PC-3 (cell line): ENCODE results near the gene PRDX5.

Experiments used
- EZH2 ChIP-seq: fragments of 300-600 bp; sonication (generic); IDR thresholded peaks from one replicate; pipeline ENCODE4 v1.6.1; 2017; ENCODE audit warnings: antibody characterized with exemption, mild to moderate bottlenecking, low read length; ENCODE audit not compliant: unreplicated experiment
- TF ChIP-seq, protein P1 (sequence below): fragments of 300-600 bp; sonication (generic); conservative IDR thresholded peaks from 2 replicates; pipeline ENCODE4 v1.5.1; 2017; ENCODE audit warnings: antibody characterized with exemption, low read depth, mild to moderate bottlenecking, low read length

DNA sequence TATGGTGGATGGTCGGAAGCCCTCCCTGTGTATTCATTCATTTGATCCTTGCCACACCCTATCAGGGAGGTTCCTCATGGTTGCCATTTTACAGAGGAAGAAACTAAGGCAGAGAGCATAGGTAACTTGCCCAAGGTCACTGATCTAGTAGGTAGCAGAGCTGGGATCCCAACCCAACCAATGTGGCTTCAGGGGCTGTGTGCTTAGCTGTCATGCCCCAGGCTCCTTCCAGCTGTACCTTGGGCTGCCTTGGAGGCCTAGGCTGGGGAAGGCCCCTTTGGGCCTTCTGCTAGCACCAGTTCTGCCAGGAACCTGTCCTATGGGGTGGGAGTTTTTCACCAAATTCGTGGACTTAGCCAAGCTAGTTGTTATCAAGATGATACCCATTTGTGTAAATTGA lies 42.1 kb upstream of the PRDX5 start:
- no peak for TF ChIP-seq EZH2
- TF ChIP-seq, protein P1, sequence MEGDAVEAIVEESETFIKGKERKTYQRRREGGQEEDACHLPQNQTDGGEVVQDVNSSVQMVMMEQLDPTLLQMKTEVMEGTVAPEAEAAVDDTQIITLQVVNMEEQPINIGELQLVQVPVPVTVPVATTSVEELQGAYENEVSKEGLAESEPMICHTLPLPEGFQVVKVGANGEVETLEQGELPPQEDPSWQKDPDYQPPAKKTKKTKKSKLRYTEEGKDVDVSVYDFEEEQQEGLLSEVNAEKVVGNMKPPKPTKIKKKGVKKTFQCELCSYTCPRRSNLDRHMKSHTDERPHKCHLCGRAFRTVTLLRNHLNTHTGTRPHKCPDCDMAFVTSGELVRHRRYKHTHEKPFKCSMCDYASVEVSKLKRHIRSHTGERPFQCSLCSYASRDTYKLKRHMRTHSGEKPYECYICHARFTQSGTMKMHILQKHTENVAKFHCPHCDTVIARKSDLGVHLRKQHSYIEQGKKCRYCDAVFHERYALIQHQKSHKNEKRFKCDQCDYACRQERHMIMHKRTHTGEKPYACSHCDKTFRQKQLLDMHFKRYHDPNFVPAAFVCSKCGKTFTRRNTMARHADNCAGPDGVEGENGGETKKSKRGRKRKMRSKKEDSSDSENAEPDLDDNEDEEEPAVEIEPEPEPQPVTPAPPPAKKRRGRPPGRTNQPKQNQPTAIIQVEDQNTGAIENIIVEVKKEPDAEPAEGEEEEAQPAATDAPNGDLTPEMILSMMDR = no peak
